Right forelimb (tissue), 1 donor: Measurements from ENCODE around the gene SPATS1.
"Not testable (repeated sequence)": the region's sequence is repeated elsewhere in the genome, so short reads cannot be mapped to it uniquely, and the experiment has no call there.

Experiments used
- DNase-seq: peaks from one replicate; pipeline ENCODE4 v3.0.0-alpha.2; 2018

Gene SPATS1

GRCh38 chr6:44346818-44347217 is 4.4 kb downstream of the SPATS1 start:
- DNase-seq = not testable (repeated sequence)

GRCh38 chr6:44349904-44350649 is 7.6 kb downstream of the SPATS1 start:
- no peak for DNase-seq

GRCh38 chr6:44350650-44350994 is 8.2 kb downstream of the SPATS1 start:
- not testable (repeated sequence) for DNase-seq

- no peak for DNase-seq
Observed at GRCh38 chr6:44352259-44352658, 9.8 kb downstream of the SPATS1 start.

GRCh38 chr6:44353336-44353735 is 10.9 kb downstream of the SPATS1 start:
- no peak for DNase-seq

- DNase-seq = no peak
Observed at GRCh38 chr6:44355640-44356039, 13.2 kb downstream of the SPATS1 start.

- no peak for DNase-seq
Observed at GRCh38 chr6:44356487-44356886, 14.0 kb downstream of the SPATS1 start.

GRCh38 chr6:44359973-44360372 is 17.5 kb downstream of the SPATS1 start:
- no peak for DNase-seq

- no peak for DNase-seq
Observed at GRCh38 chr6:44361947-44362346, 19.5 kb downstream of the SPATS1 start.

- DNase-seq = no peak
Observed at GRCh38 chr6:44363377-44363926, 21.0 kb downstream of the SPATS1 start.

- DNase-seq = no peak
Observed at GRCh38 chr6:44366781-44367180, 24.3 kb downstream of the SPATS1 start.

GRCh38 chr6:44367681-44368080 is 25.2 kb downstream of the SPATS1 start:
- no peak for DNase-seq

- no peak for DNase-seq
Observed at GRCh38 chr6:44373051-44373450, 30.6 kb downstream of the SPATS1 start.

- no peak for DNase-seq
Observed at GRCh38 chr6:44373787-44374186, 31.3 kb downstream of the SPATS1 start.

GRCh38 chr6:44375071-44375470 is 32.6 kb downstream of the SPATS1 start:
- no peak for DNase-seq

GRCh38 chr6:44377484-44377883 is 35.0 kb downstream of the SPATS1 start:
- no peak for DNase-seq

GRCh38 chr6:44377971-44378370 is 35.5 kb downstream of the SPATS1 start:
- no peak for DNase-seq

GRCh38 chr6:44381739-44382138 is 39.3 kb downstream of the SPATS1 start:
- no peak for DNase-seq

GRCh38 chr6:44386364-44386928 is 44.0 kb downstream of the SPATS1 start:
- peak; percentile 61 for DNase-seq

GRCh38 chr6:44386929-44387345 is 44.5 kb downstream of the SPATS1 start:
- DNase-seq = no peak

GRCh38 chr6:44387346-44388134 is 45.1 kb downstream of the SPATS1 start, which contains the start of gene CDC5L:
Gene CDC5L (plus strand): TSS chr6:44387706. CDS start chr6:44387824, 118 bp downstream.
- peak; percentile 96 for DNase-seq

- DNase-seq = no peak
Observed at GRCh38 chr6:44388135-44388487, 45.7 kb downstream of the SPATS1 start.

- DNase-seq = no peak
Observed at GRCh38 chr6:44388887-44389286, 46.4 kb downstream of the SPATS1 start.
